Astrocyte (in vitro differentiated cells and primary cell): Measurements from ENCODE around the gene SNCAIP. TPM values are rescaled to one million over a fixed set of nuclear protein-coding genes. Genes with fewer than 3 reads are reported as not detected.
"Not testable (repeated sequence)": the region's sequence is repeated elsewhere in the genome, so short reads cannot be mapped to it uniquely, and the experiment has no call there.

Experiments used
- DNase-seq: peaks from one replicate; pipeline ENCODE4 v3.0.0-alpha.2; 2010; ENCODE audit warnings: low read depth
- FAIRE-seq: peaks from 2 replicates; lab custom pipeline; 2011; peaks lifted over from hg19 to GRCh38; lab: Jason Lieb, UNC
- H2AFZ ChIP-seq: 2 replicates; pipeline ENCODE4 v1.6.0; 2012; ENCODE audit warnings: low read depth, low read length, inconsistent platforms
- H3K27ac ChIP-seq: 2 replicates; pipeline ENCODE4 v1.5.1; 2011; ENCODE audit warnings: low read depth, low read length, inconsistent platforms
- H3K27me3 ChIP-seq: 2 replicates; pipeline ENCODE4 v1.6.0; 2011; ENCODE audit warnings: low read length, inconsistent platforms; ENCODE audit not compliant: insufficient read depth
- H3K36me3 ChIP-seq: 2 replicates; pipeline ENCODE4 v1.5.1; 2011; ENCODE audit warnings: low read length, inconsistent platforms; ENCODE audit not compliant: insufficient read depth
- H3K4me1 ChIP-seq: 2 replicates; pipeline ENCODE4 v1.5.1; 2011; ENCODE audit warnings: low read length, inconsistent platforms; ENCODE audit not compliant: insufficient read depth
- H3K4me2 ChIP-seq: 2 replicates; pipeline ENCODE4 v1.6.0; 2012; ENCODE audit warnings: low read length, inconsistent platforms
- H3K4me3 ChIP-seq: 2 replicates; pipeline ENCODE4 v1.5.1; 2011; ENCODE audit warnings: low read depth, mild to moderate bottlenecking, low read length, inconsistent platforms; ENCODE audit not compliant: insufficient read depth
- H3K79me2 ChIP-seq: 2 replicates; pipeline ENCODE4 v1.6.0; 2012; ENCODE audit warnings: mild to moderate bottlenecking, low read length, inconsistent platforms; ENCODE audit not compliant: insufficient read depth
- H3K9ac ChIP-seq: 2 replicates; pipeline ENCODE4 v1.6.0; 2012; ENCODE audit warnings: mild to moderate bottlenecking, low read length, inconsistent platforms
- H3K9me3 ChIP-seq: 2 replicates; pipeline ENCODE4 v1.5.1; 2012; ENCODE audit warnings: low read depth, mild to moderate bottlenecking, low read length, inconsistent platforms; ENCODE audit not compliant: insufficient read depth
- H4K20me1 ChIP-seq: 2 replicates; pipeline ENCODE4 v1.6.0; 2012; ENCODE audit warnings: low read length, inconsistent platforms; ENCODE audit not compliant: insufficient read depth
- H3K27ac Mint-ChIP-seq: one replicate; pipeline ENCODE4 v1.8.0; 2021; ENCODE audit warnings: mild to moderate bottlenecking, mixed read lengths; ENCODE audit not compliant: unreplicated experiment
- H3K27me3 Mint-ChIP-seq: one replicate; pipeline ENCODE4 v1.8.0; 2021; ENCODE audit warnings: low read depth, mixed read lengths; ENCODE audit not compliant: unreplicated experiment
- H3K36me3 Mint-ChIP-seq: one replicate; pipeline ENCODE4 v1.8.0; 2021; ENCODE audit warnings: low read depth, mixed read lengths; ENCODE audit not compliant: unreplicated experiment
- H3K4me1 Mint-ChIP-seq: one replicate; pipeline ENCODE4 v1.8.0; 2021; ENCODE audit warnings: low read depth, mixed read lengths; ENCODE audit not compliant: unreplicated experiment
- H3K4me3 Mint-ChIP-seq: one replicate; pipeline ENCODE4 v1.8.0; 2021; ENCODE audit warnings: mild to moderate bottlenecking, moderate library complexity, mixed read lengths; ENCODE audit not compliant: unreplicated experiment
- H3K9me3 Mint-ChIP-seq: one replicate; pipeline ENCODE4 v1.8.0; 2021; ENCODE audit warnings: mild to moderate bottlenecking, mixed read lengths; ENCODE audit not compliant: unreplicated experiment
- CTCF ChIP-seq: IDR thresholded peaks from 2 replicates; pipeline ENCODE4 v1.5.1; 2011; ENCODE audit warnings: low read depth, mild to moderate bottlenecking, inconsistent platforms, low read length, moderate library complexity; ENCODE audit not compliant: insufficient read depth
- EZH2 ChIP-seq: IDR thresholded peaks from 2 replicates; pipeline ENCODE4 v1.6.1; 2012; ENCODE audit warnings: mild to moderate bottlenecking, low read length, inconsistent platforms; ENCODE audit not compliant: insufficient read depth
- total RNA-seq: library from RNA; stranded (reverse); gene quantifications from 2 replicates; pipeline ENCODE4 v1.2.1, GENCODE V29; 2021

Gene SNCAIP
- total RNA-seq, 1 donor from 2014 or later: 1.7 TPM

GRCh38 chr5:122485226-122485625 is 173.2 kb downstream of the SNCAIP start:
- no peak overlapping the region for H3K4me3 ChIP-seq
- no peak for FAIRE-seq
- no peak overlapping the region for H3K4me2 ChIP-seq
- H3K9me3 Mint-ChIP-seq: no peaks in the 10 kb centered on the region
- no peaks in the 10 kb centered on the region for H3K9me3 ChIP-seq
- no peak overlapping the region for H3K27ac ChIP-seq
- no peak overlapping the region for H3K9ac ChIP-seq
- no peaks in the 10 kb centered on the region for H3K79me2 ChIP-seq
- no peaks in the 10 kb centered on the region for H3K4me1 ChIP-seq
- no peak for TF ChIP-seq CTCF
- no peak for TF ChIP-seq EZH2
- H4K20me1 ChIP-seq: no peaks in the 10 kb centered on the region
- no peaks in the 10 kb centered on the region for H3K36me3 Mint-ChIP-seq
- DNase-seq: no peak
- H2AFZ ChIP-seq: no peak overlapping the region
- H3K27me3 ChIP-seq: no peaks in the 10 kb centered on the region
- H3K4me1 Mint-ChIP-seq: no peaks in the 10 kb centered on the region
- H3K27ac Mint-ChIP-seq: no peak overlapping the region
- peaks cover 2% of the 10 kb centered on the region for H3K27me3 Mint-ChIP-seq
- no peaks in the 10 kb centered on the region for H3K36me3 ChIP-seq
- H3K4me3 Mint-ChIP-seq: no peak overlapping the region

GRCh38 chr5:122486616-122487015 is 174.6 kb downstream of the SNCAIP start:
- H3K9ac ChIP-seq, H3K4me3 ChIP-seq, H3K4me3 Mint-ChIP-seq, H3K79me2 ChIP-seq, H3K27me3 ChIP-seq, H3K27ac ChIP-seq, H3K4me1 Mint-ChIP-seq, H3K4me2 ChIP-seq, H2AFZ ChIP-seq, H3K36me3 Mint-ChIP-seq, H3K27me3 Mint-ChIP-seq, FAIRE-seq, DNase-seq, H3K9me3 Mint-ChIP-seq, H3K27ac Mint-ChIP-seq, H3K4me1 ChIP-seq, H3K9me3 ChIP-seq, H3K36me3 ChIP-seq, H4K20me1 ChIP-seq: not testable (repeated sequence)

- Histone ChIP-seq H3K27me3 (no peaks in the 10 kb centered on the region), H3K4me3 (no peak overlapping the region), H4K20me1 (no peaks in the 10 kb centered on the region), H3K9ac (no peak overlapping the region), H3K36me3 (no peaks in the 10 kb centered on the region), H3K4me1 (no peaks in the 10 kb centered on the region), H3K4me2 (no peak overlapping the region), H2AFZ (no peak overlapping the region), H3K27ac (no peak overlapping the region), H3K9me3 (no peaks in the 10 kb centered on the region), H3K79me2 (no peaks in the 10 kb centered on the region)
- no peaks in the 10 kb centered on the region for H3K9me3 Mint-ChIP-seq
- DNase-seq (no peak), FAIRE-seq (no peak)
- no peak overlapping the region for H3K4me3 Mint-ChIP-seq
- H3K4me1 Mint-ChIP-seq: no peaks in the 10 kb centered on the region
- H3K27me3 Mint-ChIP-seq: peaks cover 2% of the 10 kb centered on the region
- H3K36me3 Mint-ChIP-seq: no peaks in the 10 kb centered on the region
- H3K27ac Mint-ChIP-seq: no peak overlapping the region
- TF ChIP-seq EZH2: no peak
- no peak for TF ChIP-seq CTCF
Observed at GRCh38 chr5:122490718-122491117, 178.7 kb downstream of the SNCAIP start.
